ENCODE data around the gene EIF1B. TPM values are rescaled to one million over a fixed set of nuclear protein-coding genes. Genes with fewer than 3 reads are reported as not detected.

The EIF1B gene
- total RNA-seq, 2 donors from 2014 or later = 15.0 to 38.2 TPM

GRCh38 chr3:40299721-40300335, 9.7 kb upstream of the EIF1B start:
- Histone ChIP-seq H3K4me3 (no peak overlapping the region), H3K9me3 (no peaks in the 10 kb centered on the region), H3K27me3 (replicated peaks; ENCODE audit: insufficient read depth) (no peaks in the 10 kb centered on the region), H3K4me1 (ENCODE audit: control insufficient read depth in 1 of 2, low read depth in 2 of 2) (peaks cover 9 to 16% of the 10 kb centered on the region in 2 donors), H3K36me3 (no peaks in the 10 kb centered on the region), H3K27ac (no peak overlapping the region)
- ATAC-seq (ENCODE audit: insufficient number of reproducible peaks, low FRiP score, low read depth) (no peak), DNase-seq (ENCODE audit: low spot score) (no peak)
- TF ChIP-seq CTCF (IDR thresholded peaks at IDR 0.05) = no peak

- H3K27ac ChIP-seq = no peak overlapping the region
- TF ChIP-seq CTCF (IDR thresholded peaks at IDR 0.05) = no peak
- H3K36me3 ChIP-seq = no peaks in the 10 kb centered on the region
- no peak for DNase-seq (ENCODE audit: low spot score)
- no peaks in the 10 kb centered on the region for H3K27me3 ChIP-seq (replicated peaks; ENCODE audit: insufficient read depth)
- peaks cover 9 to 16% of the 10 kb centered on the region in 2 donors for H3K4me1 ChIP-seq (ENCODE audit: control insufficient read depth in 1 of 2, low read depth in 2 of 2)
- H3K9me3 ChIP-seq = no peaks in the 10 kb centered on the region
- no peak overlapping the region for H3K4me3 ChIP-seq
- ATAC-seq (ENCODE audit: insufficient number of reproducible peaks, low FRiP score, low read depth) = no peak
Measured at GRCh38 chr3:40302784-40303183, 6.7 kb upstream of the EIF1B start.

GRCh38 chr3:40304352-40304751, 5.2 kb upstream of the EIF1B start:
- no peak overlapping the region for H3K4me3 ChIP-seq
- DNase-seq (ENCODE audit: low spot score) = no peak
- ATAC-seq (ENCODE audit: insufficient number of reproducible peaks, low FRiP score, low read depth) = no peak
- no peaks in the 10 kb centered on the region for H3K27me3 ChIP-seq (replicated peaks; ENCODE audit: insufficient read depth)
- no peak overlapping the region for H3K27ac ChIP-seq
- H3K9me3 ChIP-seq = no peaks in the 10 kb centered on the region
- H3K36me3 ChIP-seq = no peaks in the 10 kb centered on the region
- no peak for TF ChIP-seq CTCF (IDR thresholded peaks at IDR 0.05)
- peaks cover 9 to 23% of the 10 kb centered on the region in 2 donors for H3K4me1 ChIP-seq (ENCODE audit: control insufficient read depth in 1 of 2, low read depth in 2 of 2)

- TF ChIP-seq CTCF (IDR thresholded peaks at IDR 0.05) = no peak
- peaks cover 14 to 30% of the 10 kb centered on the region in 2 donors for H3K4me1 ChIP-seq (ENCODE audit: control insufficient read depth in 1 of 2, low read depth in 2 of 2)
- no peaks in the 10 kb centered on the region for H3K36me3 ChIP-seq
- H3K27me3 ChIP-seq (replicated peaks; ENCODE audit: insufficient read depth) = no peaks in the 10 kb centered on the region
- DNase-seq (ENCODE audit: low spot score) (no peak), ATAC-seq (ENCODE audit: insufficient number of reproducible peaks, low FRiP score, low read depth) (no peak)
- no peak overlapping the region for H3K27ac ChIP-seq
- H3K4me3 ChIP-seq = no peak overlapping the region
- no peaks in the 10 kb centered on the region for H3K9me3 ChIP-seq
Measured at GRCh38 chr3:40306336-40306735, 3.2 kb upstream of the EIF1B start.

GRCh38 chr3:40307176-40307575, 2.3 kb upstream of the EIF1B start:
- H3K36me3 ChIP-seq = no peaks in the 10 kb centered on the region
- H3K9me3 ChIP-seq = no peaks in the 10 kb centered on the region
- H3K27ac ChIP-seq = no peak overlapping the region
- ATAC-seq (ENCODE audit: insufficient number of reproducible peaks, low FRiP score, low read depth) (no peak), DNase-seq (ENCODE audit: low spot score) (no peak)
- TF ChIP-seq CTCF (IDR thresholded peaks at IDR 0.05) = no peak
- no peaks in the 10 kb centered on the region for H3K27me3 ChIP-seq (replicated peaks; ENCODE audit: insufficient read depth)
- H3K4me3 ChIP-seq = no peak overlapping the region
- H3K4me1 ChIP-seq (ENCODE audit: control insufficient read depth in 1 of 2, low read depth in 2 of 2) = peaks cover 22 to 38% of the 10 kb centered on the region in 2 donors

All from thoracic aorta (tissue), 2 donors.